Natural killer cell treated with Interleukin-12 subunit alpha and Interleukin-12 subunit beta and Interleukin-15 and Interleukin-18, amount 100 ng/mL, for 72 hours (primary cell): ENCODE results near the gene PLCD1. TPM values are rescaled to one million over a fixed set of nuclear protein-coding genes. Genes with fewer than 3 reads are reported as not detected.
A peak's percentile ranks its signal among the peaks of the same experiment; 100 is the strongest.
"Not testable (repeated sequence)": the region's sequence is repeated elsewhere in the genome, so short reads cannot be mapped to it uniquely, and the experiment has no call there.

Source experiments
- ATAC-seq, 2 donors: fragments of 150-1000 bp; cut with Tn5 transposase in 1 of 2; sonication (Bioruptor Pico), chemical (Tn5 transposase) in 1 of 2; 2 replicates each; pipeline ENCODE4 v1.10.0; 2021
- DNase-seq: peaks from one replicate; pipeline ENCODE4 v3.0.0; 2022; ENCODE audit warnings: low spot score
- H3K27ac Mint-ChIP-seq, 2 donors: 1 replicate in 1 of 2; 2 replicates in 1 of 2; pipeline ENCODE4 v1.8.0; 2022; ENCODE audit warnings: mixed read lengths in 2 of 2, mild to moderate bottlenecking in 1 of 2, moderate library complexity in 1 of 2
- H3K27me3 Mint-ChIP-seq, 2 donors: 1 replicate in 1 of 2; 2 replicates in 1 of 2; pipeline ENCODE4 v1.8.0; 2022; ENCODE audit warnings: mixed read lengths in 2 of 2
- H3K36me3 Mint-ChIP-seq: one replicate; pipeline ENCODE4 v1.8.0; 2022; ENCODE audit warnings: mixed read lengths
- H3K4me1 Mint-ChIP-seq, 2 donors: 1 replicate in 1 of 2; 2 replicates in 1 of 2; pipeline ENCODE4 v1.8.0; 2022; ENCODE audit warnings: low read depth in 2 of 2, mixed read lengths in 2 of 2, mild to moderate bottlenecking in 1 of 2
- H3K4me3 Mint-ChIP-seq: one replicate; pipeline ENCODE4 v1.8.0; 2022; ENCODE audit warnings: mixed read lengths
- H3K9me3 Mint-ChIP-seq: 2 replicates; pipeline ENCODE4 v1.8.0; 2022; ENCODE audit warnings: mixed read lengths
- total RNA-seq, 2 donors: library from RNA; stranded (reverse); gene quantifications; one replicate each; pipeline ENCODE4 v1.2.3, GENCODE V29; 2022

Gene PLCD1
- total RNA-seq, 2 donors from 2014 or later, result 5.8 to 7.7 TPM

DNA sequence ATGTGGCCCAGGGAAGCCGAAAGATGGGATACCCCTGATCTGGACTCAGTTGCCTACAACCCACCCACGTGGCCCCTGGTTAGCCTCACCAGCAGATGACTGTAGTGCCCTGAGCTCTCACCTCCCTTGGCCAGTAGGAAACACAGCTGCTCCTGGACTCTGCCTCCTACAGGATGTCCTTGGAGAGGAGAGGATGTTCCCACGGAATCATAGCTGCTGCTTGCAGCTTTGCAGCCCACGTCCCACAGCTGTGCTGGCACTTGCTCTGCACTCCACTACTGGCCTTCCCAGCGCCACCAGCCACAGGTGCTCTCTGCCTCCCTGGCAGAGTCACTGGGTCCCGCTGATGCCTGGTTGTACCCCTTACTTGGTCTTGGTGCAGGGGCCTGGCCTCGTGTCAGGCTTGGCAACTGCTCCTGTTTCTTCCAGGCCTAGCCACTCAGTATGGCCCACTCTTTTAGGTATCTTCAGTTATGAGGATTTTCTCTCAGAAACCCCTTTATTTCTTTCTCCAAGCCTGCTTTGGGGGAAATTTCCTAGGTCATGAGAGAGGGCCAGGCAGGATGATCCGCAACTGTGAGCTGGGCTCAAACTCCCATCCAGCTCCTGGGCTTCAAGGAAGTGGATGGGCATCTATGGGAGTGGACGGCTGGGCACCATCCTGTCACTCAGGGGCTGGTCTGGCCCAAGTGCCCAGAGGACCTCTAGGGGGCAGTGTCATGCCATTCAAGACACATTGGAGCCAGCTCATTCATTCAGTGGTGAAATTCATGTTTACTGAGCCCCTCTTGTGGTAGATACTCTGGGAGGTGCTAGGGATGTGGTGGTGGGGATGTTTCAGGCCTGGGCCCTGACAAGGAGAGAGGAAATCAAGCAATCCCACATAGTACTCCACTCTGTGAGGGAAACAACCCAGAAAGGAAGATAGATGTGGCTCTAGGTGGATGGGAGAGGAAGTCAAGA, 55.0 kb downstream of the PLCD1 start:
- Mint-ChIP-seq H3K4me3 (no peak overlapping the region), H3K27ac (peak overlapping the region; percentile 21 to 31), H3K9me3 (no peaks in the 10 kb centered on the region), H3K4me1 (peaks cover 7 to 8% of the 10 kb centered on the region in 2 donors), H3K27me3 (no peaks in the 10 kb centered on the region), H3K36me3 (no peaks in the 10 kb centered on the region)
- DNase-seq (peak; percentile 83), ATAC-seq (peak; percentile 79 to 90)

DNA sequence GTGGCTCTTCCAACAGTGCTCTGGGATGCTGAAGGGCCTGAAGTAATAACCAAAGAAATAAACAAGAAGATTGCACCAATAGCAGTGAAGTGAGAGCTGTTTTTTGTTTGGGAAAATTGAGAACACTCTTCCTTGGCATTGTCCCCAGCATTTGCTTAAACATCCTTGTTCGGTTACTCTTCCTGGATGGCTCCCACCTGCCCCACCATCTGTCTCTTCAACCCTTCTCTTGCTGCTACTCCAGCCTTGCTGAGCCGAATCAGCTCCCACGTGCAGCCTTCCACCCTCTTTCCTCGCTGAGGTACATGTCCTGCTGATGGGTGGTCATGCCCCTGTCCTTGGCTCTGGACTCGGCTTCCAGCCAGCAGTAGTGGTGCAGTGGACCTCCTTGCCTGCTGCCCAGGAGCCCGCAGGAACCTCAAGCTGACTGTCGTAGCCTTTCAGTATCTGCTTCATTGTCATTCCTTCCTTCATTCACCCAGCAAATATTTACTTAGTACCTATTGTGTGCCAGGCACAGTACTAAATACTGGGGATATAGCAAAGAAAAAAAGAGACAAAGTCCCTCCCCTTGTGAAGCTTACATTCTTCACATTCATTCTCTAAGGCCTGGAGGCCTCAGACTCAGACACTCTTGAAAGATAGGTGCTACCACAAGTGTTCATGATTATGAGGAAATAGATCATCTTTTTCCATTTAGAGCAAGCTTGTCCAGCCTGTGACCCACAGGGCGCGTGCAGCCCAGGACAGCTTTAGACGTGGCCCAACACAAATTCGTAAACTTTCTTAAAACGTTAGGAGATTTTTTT, 56.0 kb downstream of the PLCD1 start:
- H3K9me3 Mint-ChIP-seq, result no peaks in the 10 kb centered on the region
- ATAC-seq, result no peak
- H3K36me3 Mint-ChIP-seq, result no peaks in the 10 kb centered on the region

DNA sequence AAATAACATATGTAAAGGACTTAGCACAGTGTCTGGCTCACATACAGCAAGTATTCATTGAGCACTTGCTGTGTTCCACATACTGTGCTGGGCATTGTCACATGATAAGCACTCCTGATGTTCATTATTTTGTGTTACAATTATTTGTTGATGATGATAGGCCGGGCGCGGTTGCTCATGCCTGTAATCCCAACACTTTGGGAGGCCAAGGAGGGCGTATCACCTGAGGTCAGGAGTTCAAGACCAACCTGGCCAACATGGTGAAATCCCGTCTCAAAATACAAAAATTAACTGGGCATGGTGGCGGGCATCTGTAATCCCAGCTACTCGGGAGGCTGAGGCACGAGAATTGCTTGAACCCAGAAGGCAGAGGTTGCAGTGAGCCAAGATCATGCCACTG, 57.4 kb downstream of the PLCD1 start:
- ATAC-seq, H3K9me3 Mint-ChIP-seq, H3K4me3 Mint-ChIP-seq, H3K27ac Mint-ChIP-seq, H3K4me1 Mint-ChIP-seq, H3K36me3 Mint-ChIP-seq, H3K27me3 Mint-ChIP-seq, DNase-seq: not testable (repeated sequence)

More for the DNA sequence above, 56.0 kb downstream of the PLCD1 start:
- H3K4me1 Mint-ChIP-seq, result peaks cover 7 to 8% of the 10 kb centered on the region in 2 donors
- DNase-seq, result no peak
- H3K27me3 Mint-ChIP-seq, result no peaks in the 10 kb centered on the region
- no peak overlapping the region for H3K27ac Mint-ChIP-seq
- no peak overlapping the region for H3K4me3 Mint-ChIP-seq

DNA sequence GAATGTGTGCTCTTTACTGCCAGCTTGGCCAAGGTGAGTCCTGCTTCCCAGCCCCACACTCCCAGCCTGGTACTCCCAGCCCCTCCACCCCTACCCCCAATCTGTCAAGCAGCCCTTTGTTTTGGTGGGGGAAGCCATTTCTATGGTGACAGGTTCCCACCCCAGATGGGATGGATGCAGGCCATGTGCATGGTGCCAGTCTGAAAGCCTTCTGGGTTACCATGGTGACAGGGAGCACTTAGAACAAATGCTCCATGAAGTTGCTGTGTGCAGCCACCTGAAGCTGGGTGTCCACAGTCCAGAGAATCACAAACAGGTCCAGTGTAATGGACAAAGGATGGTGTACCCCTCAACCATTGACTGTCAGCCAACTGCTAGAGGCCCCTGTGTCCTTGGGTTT, 58.0 kb downstream of the PLCD1 start:
- H3K4me3 Mint-ChIP-seq, result no peak overlapping the region
- H3K27ac Mint-ChIP-seq, result no peak overlapping the region
- H3K36me3 Mint-ChIP-seq, result no peaks in the 10 kb centered on the region
- ATAC-seq, result no peak
- no peak for DNase-seq
- peaks cover 7 to 8% of the 10 kb centered on the region in 2 donors for H3K4me1 Mint-ChIP-seq
- peaks cover under 1 to 6% of the 10 kb centered on the region in 2 donors for H3K27me3 Mint-ChIP-seq
- no peaks in the 10 kb centered on the region for H3K9me3 Mint-ChIP-seq

DNA sequence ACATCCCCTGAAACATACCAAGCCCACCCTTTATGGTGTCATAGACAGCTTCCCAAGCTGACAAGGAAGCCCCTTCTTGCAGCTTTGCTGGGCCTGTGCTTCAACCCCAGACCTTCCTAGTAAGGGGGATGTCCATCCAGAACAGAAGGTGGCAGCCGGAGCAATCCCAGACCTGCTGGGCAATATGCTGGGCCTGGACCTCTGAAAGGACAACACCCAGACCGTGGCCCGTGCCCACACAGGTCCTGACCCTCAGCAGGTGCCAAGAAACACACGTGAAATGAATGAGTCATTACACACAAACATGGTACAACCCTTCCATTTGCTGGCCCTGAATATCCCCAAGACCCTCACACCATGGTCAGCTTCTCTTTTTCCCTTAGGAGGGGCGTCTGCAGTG, 58.6 kb downstream of the PLCD1 start:
- Mint-ChIP-seq H3K36me3 (no peaks in the 10 kb centered on the region), H3K27ac (peak overlapping the region in 1 of 2 donors; percentile 78), H3K27me3 (peaks cover 5 to 11% of the 10 kb centered on the region in 2 donors), H3K4me1 (peaks cover 7 to 8% of the 10 kb centered on the region in 2 donors), H3K4me3 (no peak overlapping the region), H3K9me3 (no peaks in the 10 kb centered on the region)
- DNase-seq, result no peak
- ATAC-seq, result no peak

DNA sequence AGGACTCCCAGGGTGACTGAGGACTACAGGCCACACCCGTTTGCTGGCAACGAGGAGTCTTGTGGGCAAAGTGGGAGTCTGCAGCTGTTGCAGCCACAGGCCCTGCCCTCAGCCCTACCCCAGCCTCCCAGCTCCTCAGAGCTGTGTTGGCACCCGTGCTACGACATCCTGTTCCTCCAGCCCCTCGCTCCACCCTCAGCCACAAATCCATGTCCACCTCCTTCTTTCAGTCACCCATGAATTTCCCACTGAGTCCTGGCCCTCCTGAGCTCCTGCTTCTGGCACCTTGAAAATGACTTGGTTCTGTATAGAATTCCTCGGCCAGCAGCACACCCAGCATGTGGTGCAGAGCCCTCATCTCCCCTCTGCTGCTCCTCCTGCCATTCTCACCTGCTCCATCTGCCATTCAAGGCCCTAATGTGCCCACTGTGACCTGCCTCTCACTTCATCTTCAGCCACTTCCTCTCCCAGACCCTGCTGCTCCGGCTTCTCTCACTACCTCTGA, 59.8 kb downstream of the PLCD1 start:
- H3K27ac Mint-ChIP-seq, result no peak overlapping the region

DNA sequence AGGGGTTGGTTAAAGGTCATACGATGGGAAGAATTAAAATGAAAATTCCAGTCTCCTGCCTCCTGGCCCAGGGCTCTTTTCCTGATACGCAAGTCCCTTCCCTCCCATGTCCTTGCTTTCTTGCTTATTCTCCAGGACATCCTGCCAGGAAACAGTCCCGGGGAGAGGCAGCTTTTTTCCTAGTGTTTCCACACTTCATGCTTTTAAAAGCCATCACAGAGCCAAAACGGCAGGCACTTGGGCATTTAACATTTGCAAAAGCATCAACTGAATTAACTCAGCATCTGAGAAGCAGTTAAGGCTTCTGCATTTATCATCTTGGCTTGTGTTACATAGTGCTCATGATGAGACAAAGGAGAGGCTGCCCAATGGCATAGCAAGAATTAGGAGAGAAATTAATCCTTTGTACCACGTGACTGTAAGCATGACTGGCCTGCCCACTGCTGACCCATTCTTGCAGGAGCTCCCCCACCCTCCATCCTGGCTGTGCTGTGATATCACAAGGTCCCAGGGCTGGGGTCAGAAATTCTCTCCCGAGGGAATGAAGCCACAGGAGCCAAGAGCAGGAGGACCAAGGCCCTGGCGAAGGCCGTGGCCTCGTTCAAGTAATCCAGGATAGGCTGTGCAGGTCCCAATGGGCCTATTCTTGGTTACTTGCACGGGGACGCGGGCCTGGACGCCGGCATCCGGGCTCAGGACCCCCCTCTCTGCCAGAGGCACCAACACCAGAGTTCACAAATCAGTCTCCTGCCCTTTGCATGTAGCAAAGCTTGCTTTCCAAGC, 60.4 kb downstream of the PLCD1 start:
- Mint-ChIP-seq H3K4me3 (no peak overlapping the region), H3K36me3 (no peaks in the 10 kb centered on the region), H3K27me3 (peaks cover 9 to 11% of the 10 kb centered on the region in 2 donors), H3K27ac (no peak overlapping the region), H3K4me1 (no peaks in the 10 kb centered on the region), H3K9me3 (no peaks in the 10 kb centered on the region)
- DNase-seq, result no peak
- no peak for ATAC-seq

More for the DNA sequence above, 59.8 kb downstream of the PLCD1 start:
- ATAC-seq, result peak in 1 of 2 donors; percentile 52
- DNase-seq, result no peak
- Mint-ChIP-seq H3K36me3 (no peaks in the 10 kb centered on the region), H3K27me3 (peaks cover 9 to 11% of the 10 kb centered on the region in 2 donors), H3K4me3 (no peak overlapping the region), H3K9me3 (no peaks in the 10 kb centered on the region), H3K4me1 (peaks cover 3% of the 10 kb centered on the region in 2 donors)

DNA sequence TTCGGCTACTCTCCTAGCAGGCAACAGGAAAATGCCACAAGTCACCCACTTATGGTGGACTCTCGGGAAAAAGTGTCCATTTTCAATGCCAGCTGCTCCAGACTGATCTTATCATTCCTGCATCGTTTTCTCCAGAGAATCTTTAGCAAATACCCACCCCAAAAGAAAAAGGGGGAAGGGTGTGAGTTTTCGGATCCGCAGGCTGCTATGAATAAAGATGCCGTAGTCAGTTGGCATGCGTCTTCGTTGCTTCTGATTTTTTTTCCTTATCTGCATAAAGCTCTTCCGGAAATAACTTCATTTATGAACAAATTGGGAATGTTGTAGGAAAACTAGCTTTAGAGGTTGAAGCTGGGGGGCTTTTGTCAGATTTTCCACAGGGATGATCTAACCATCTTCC, 61.2 kb downstream of the PLCD1 start:
- H3K27me3 Mint-ChIP-seq, result peaks cover 9 to 11% of the 10 kb centered on the region in 2 donors
- no peaks in the 10 kb centered on the region for H3K9me3 Mint-ChIP-seq
- no peak overlapping the region for H3K27ac Mint-ChIP-seq
- ATAC-seq (no peak), DNase-seq (no peak)
- no peaks in the 10 kb centered on the region for H3K4me1 Mint-ChIP-seq
- no peak overlapping the region for H3K4me3 Mint-ChIP-seq
- H3K36me3 Mint-ChIP-seq, result no peaks in the 10 kb centered on the region

DNA sequence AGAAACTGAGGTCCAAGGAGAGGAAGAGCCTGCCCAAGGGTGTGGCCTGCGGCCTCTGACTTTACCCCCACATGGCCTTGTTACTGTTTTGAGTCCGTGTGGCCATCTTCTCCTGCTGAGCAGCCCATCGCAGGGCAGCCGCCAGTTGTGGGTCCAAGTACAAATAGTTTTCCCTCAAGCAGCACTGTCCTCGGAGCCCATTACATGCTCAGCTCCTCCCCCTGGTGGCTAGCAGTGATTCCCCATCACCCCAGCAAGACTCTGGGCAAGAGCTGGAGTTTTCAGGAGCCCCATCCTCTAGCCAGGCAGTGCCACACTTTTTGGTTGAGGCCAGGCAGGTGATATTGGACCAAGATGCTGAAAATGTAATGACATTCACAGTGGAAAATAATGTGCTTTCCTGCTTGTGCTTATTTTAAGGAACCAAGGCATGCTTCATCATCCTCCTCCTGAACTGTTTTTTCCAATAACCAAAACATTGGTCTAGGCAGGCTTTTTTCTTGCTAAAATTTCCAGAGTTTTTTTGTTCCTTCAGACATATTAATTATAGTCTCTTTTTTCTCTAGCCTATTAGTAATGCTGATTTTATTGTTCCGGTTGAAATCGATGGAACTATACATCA, 62.1 kb downstream of the PLCD1 start:
- Mint-ChIP-seq H3K36me3 (no peaks in the 10 kb centered on the region), H3K27me3 (peaks cover 9 to 11% of the 10 kb centered on the region in 2 donors), H3K9me3 (no peaks in the 10 kb centered on the region), H3K27ac (no peak overlapping the region), H3K4me3 (no peak overlapping the region), H3K4me1 (no peaks in the 10 kb centered on the region)
- DNase-seq, result no peak
- peak; percentile 66 to 73 for ATAC-seq

DNA sequence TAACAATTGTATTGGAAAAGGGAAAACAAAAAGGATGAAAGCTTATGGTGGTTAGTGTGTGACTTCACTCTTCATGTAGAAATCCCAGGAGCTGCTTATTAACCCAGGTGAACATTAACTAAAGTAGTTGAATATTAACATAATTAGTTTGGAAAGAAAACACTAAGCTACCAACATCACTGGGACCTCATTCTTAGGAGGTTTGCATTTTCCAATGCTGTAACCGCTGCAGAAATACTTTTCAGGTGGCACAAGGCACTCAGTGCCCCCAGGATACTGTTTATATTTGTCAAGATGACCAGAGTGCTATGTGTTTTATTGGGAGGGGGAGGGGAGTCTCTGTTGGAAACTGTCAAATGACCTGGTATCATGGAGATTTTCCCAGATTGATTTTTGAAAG, 64.7 kb downstream of the PLCD1 start:
- Mint-ChIP-seq H3K36me3 (no peaks in the 10 kb centered on the region), H3K4me1 (no peaks in the 10 kb centered on the region), H3K27me3 (peaks cover 9 to 11% of the 10 kb centered on the region in 2 donors), H3K9me3 (no peaks in the 10 kb centered on the region), H3K27ac (no peak overlapping the region), H3K4me3 (no peak overlapping the region)
- DNase-seq (no peak), ATAC-seq (no peak)

DNA sequence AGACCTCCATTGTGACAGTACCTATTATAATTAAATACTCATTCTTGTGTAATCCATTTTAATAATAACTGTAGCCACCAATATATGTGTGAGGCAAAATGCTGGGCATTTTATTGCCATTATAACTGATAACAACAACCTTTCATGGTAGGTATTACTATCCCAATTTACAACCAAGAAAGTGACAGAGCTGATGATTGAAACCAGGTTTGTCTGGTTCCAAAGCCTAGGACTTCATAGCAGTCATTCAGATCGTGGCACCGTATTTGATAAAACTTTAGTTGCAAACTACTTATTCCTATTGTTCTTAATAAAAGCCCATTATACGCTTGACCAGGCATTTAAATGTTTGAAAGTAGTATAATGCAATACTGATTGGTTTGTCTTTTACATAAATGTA, 65.3 kb downstream of the PLCD1 start:
- Mint-ChIP-seq H3K27ac (no peak overlapping the region), H3K36me3 (no peaks in the 10 kb centered on the region), H3K4me3 (no peak overlapping the region)

DNA sequence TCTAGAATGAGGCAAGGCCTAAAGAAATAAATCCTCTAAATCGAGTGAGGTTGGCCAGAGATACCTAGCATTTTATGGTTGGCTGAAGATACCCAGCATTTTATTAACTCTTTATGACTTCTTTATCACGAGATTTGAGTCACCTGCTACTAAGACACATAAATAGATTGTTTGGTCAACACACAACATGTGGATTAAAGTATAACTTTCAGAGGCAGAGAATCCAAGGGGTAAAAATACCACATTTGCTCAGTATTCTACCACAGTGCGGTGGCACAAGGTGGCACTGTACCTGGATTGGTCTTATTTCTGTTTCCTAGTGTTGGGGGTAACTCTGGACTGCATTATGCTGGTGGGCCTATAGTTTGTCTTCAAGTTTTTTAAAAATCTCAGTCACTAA, 65.8 kb downstream of the PLCD1 start:
- Mint-ChIP-seq H3K36me3 (no peaks in the 10 kb centered on the region), H3K27me3 (peaks cover 9 to 11% of the 10 kb centered on the region in 2 donors), H3K4me3 (no peak overlapping the region), H3K4me1 (no peaks in the 10 kb centered on the region), H3K9me3 (no peaks in the 10 kb centered on the region), H3K27ac (no peak overlapping the region)
- DNase-seq (no peak), ATAC-seq (no peak)

More for the DNA sequence above, 65.3 kb downstream of the PLCD1 start:
- H3K27me3 Mint-ChIP-seq, result peaks cover 9 to 11% of the 10 kb centered on the region in 2 donors
- H3K9me3 Mint-ChIP-seq, result no peaks in the 10 kb centered on the region
- DNase-seq (no peak), ATAC-seq (no peak)
- no peaks in the 10 kb centered on the region for H3K4me1 Mint-ChIP-seq

DNA sequence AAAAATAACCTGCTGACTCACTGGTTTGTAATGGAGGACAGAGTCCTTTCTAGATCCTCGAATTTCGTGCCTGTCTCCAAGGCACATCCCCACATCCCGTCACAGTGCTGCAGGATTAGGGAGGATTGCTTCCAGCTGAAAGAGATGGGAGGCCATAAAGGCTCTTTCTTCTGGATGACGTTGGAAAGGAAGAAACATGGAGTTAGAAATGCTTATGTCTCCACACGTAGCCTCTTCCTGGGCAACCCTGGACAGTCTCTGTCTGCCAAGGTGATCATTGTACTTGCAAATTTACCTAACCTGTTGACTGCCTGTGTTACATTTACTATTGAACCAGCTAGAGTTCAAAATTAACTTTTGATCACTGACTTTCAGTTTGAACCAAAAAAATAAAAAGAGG, 66.4 kb downstream of the PLCD1 start:
- H3K27me3 Mint-ChIP-seq, result peaks cover 9 to 11% of the 10 kb centered on the region in 2 donors
- H3K27ac Mint-ChIP-seq, result no peak overlapping the region
- H3K9me3 Mint-ChIP-seq, result no peaks in the 10 kb centered on the region
- ATAC-seq, result no peak
- DNase-seq, result no peak
- H3K4me3 Mint-ChIP-seq, result no peak overlapping the region
- H3K36me3 Mint-ChIP-seq, result no peaks in the 10 kb centered on the region
- H3K4me1 Mint-ChIP-seq, result no peaks in the 10 kb centered on the region
